Keratinocyte (primary cell): Measurements from ENCODE around the gene LRIT2. TPM values are rescaled to one million over a fixed set of nuclear protein-coding genes. Genes with fewer than 3 reads are reported as not detected.
A peak's percentile ranks its signal among the peaks of the same experiment; 100 is the strongest.

ENCODE experiments used
- DNase-seq: peaks from one replicate; pipeline ENCODE4 v3.0.0-alpha.2; 2011; ENCODE audit warnings: low read depth, missing footprints, low spot score
- FAIRE-seq: peaks from 2 replicates; lab custom pipeline; 2011; peaks lifted over from hg19 to GRCh38; lab: Jason Lieb, UNC
- H2AFZ ChIP-seq: 2 replicates; pipeline ENCODE4 v1.6.0; 2012; ENCODE audit warnings: low read length, control low read depth, inconsistent platforms; ENCODE audit not compliant: control insufficient read depth
- H3K27ac ChIP-seq: 2 replicates; pipeline ENCODE4 v1.5.1; 2011; ENCODE audit warnings: low read length; ENCODE audit not compliant: control insufficient read depth, insufficient read depth
- H3K27me3 ChIP-seq: 3 replicates; pipeline ENCODE4 v1.6.0; 2011; ENCODE audit warnings: low read length; ENCODE audit not compliant: control insufficient read depth, insufficient read depth; ENCODE audit errors: extremely low read depth
- H3K36me3 ChIP-seq, 2 experiments: 2 replicates in 1 of 2; 3 replicates in 1 of 2; pipeline ENCODE4 v1.5.1; 2011; ENCODE audit warnings: low read length in 2 of 2, mild to moderate bottlenecking in 1 of 2; ENCODE audit not compliant: control insufficient read depth in 2 of 2, insufficient read depth in 2 of 2; ENCODE audit errors: extremely low read depth in 1 of 2
- H3K4me1 ChIP-seq: 3 replicates; pipeline ENCODE4 v1.5.1; 2011; ENCODE audit warnings: low read length; ENCODE audit not compliant: control insufficient read depth, insufficient read depth; ENCODE audit errors: extremely low read depth
- H3K4me2 ChIP-seq: 3 replicates; pipeline ENCODE4 v1.6.0; 2011; ENCODE audit warnings: low read depth, low read length; ENCODE audit not compliant: control insufficient read depth, insufficient read depth; ENCODE audit errors: extremely low read depth
- H3K4me3 ChIP-seq, 3 experiments: fragments of 200-600 bp in 1 of 3; sonication (generic) in 1 of 3; 2 replicates in 2 of 3; 3 replicates in 1 of 3; pipeline ENCODE4 v1.5.1; 2011 to 2016; ENCODE audit warnings: low read length in 3 of 3, mild to moderate bottlenecking in 3 of 3, control low read depth in 2 of 3, inconsistent platforms in 1 of 3, low read depth in 1 of 3, mixed read lengths in 1 of 3, mixed run types in 1 of 3, moderate library complexity in 1 of 3; ENCODE audit not compliant: control insufficient read depth in 2 of 3, insufficient read depth in 2 of 3; ENCODE audit errors: extremely low read depth in 1 of 3
- H3K79me2 ChIP-seq: 2 replicates; pipeline ENCODE4 v1.6.0; 2012; ENCODE audit warnings: low read length; ENCODE audit not compliant: control insufficient read depth, insufficient read depth
- H3K9ac ChIP-seq: 3 replicates; pipeline ENCODE4 v1.6.0; 2011; ENCODE audit warnings: low read length; ENCODE audit not compliant: control insufficient read depth, insufficient read depth; ENCODE audit errors: extremely low read depth
- H3K9me1 ChIP-seq: 3 replicates; pipeline ENCODE4 v1.6.0; 2011; ENCODE audit warnings: low read length; ENCODE audit not compliant: control insufficient read depth, insufficient read depth; ENCODE audit errors: extremely low read depth
- H3K9me3 ChIP-seq: 2 replicates; pipeline ENCODE4 v1.5.1; 2012; ENCODE audit warnings: low read depth, low read length; ENCODE audit not compliant: control insufficient read depth
- H4K20me1 ChIP-seq: 3 replicates; pipeline ENCODE4 v1.6.0; 2011; ENCODE audit warnings: low read length; ENCODE audit not compliant: control insufficient read depth, insufficient read depth; ENCODE audit errors: extremely low read depth
- EZH2 ChIP-seq: IDR thresholded peaks from one replicate; pipeline ENCODE4 v1.6.1; 2012; ENCODE audit warnings: inconsistent platforms, mild to moderate bottlenecking, low read length, moderate library complexity
- dilution Hi-C: fragments of 300-500 bp; cut with MboI; formaldehyde crosslinking; loops from one replicate; pipeline ENCODE4 v1.7.0; 2020; ENCODE audit warnings: low sequenced_read_pairs; ENCODE audit not compliant: extremely low pct_ligation_motif_present
- polyA plus RNA-seq, 5 experiments: library from polyadenylated mRNA; depleted of rRNA in 3 of 5; stranded (reverse) in 3 of 5; stranded (forward) in 1 of 5; unstranded in 1 of 5; fragments of >200 nt; gene quantifications; 1 replicate in 1 of 5; 2 replicates in 3 of 5; 3 replicates in 1 of 5; pipeline versions ENCODE4 v1.2.1 to v1.2.3, GENCODE V29; 2011 to 2012; ENCODE audit warnings: missing spikeins in 2 of 5, low read depth in 1 of 5, low replicate concordance in 1 of 5
- TF ChIP-seq, protein P1 (sequence below), 3 experiments: IDR thresholded peaks in 1 of 3; conservative IDR thresholded peaks in 1 of 3; optimal IDR thresholded peaks in 1 of 3; 2 replicates in 2 of 3; 3 replicates in 1 of 3; pipeline versions ENCODE3 to v1.5.1; 2011; ENCODE audit warnings: low read length in 3 of 3, mild to moderate bottlenecking in 3 of 3, moderate library complexity in 2 of 3, control low read depth in 1 of 3, inconsistent platforms in 1 of 3; ENCODE audit not compliant: insufficient read depth in 2 of 3; ENCODE audit errors: extremely low read depth in 1 of 3

Gene LRIT2
- polyA plus RNA-seq, 1 donor (not counting 4 experiments of a cell fraction or from before 2014, with no cell fraction given): not detected

DNA sequence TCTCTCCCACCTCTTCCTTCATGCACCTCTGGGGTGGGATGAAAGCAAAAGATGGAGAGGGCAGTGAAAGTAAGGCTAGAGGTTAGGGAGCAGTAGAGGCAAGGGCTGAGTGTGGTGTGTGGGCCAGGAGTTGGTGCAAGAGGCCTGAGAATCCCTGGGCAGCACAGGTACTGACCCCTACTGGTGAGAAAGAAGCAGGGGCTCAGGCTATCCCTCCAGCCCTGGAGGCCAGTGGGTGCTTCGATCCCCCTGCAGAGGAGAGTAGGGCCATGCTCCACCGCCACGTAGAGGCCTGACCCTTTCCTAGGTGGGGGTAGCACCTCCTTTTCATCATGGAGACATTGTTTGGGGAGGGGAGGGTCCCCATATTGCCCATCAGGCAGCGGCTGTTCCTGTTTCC lies 21.2 kb downstream of the LRIT2 start:
- Histone ChIP-seq H3K4me3 (no peak overlapping the region), H2AFZ (no peak overlapping the region), H3K9ac (no peak overlapping the region), H3K36me3 (no peaks in the 10 kb centered on the region), H3K4me1 (no peaks in the 10 kb centered on the region), H3K4me2 (no peak overlapping the region), H3K27me3 (peaks cover 4% of the 10 kb centered on the region), H3K27ac (no peak overlapping the region), H3K9me1 (no peaks in the 10 kb centered on the region), H3K9me3 (no peaks in the 10 kb centered on the region), H4K20me1 (no peaks in the 10 kb centered on the region), H3K79me2 (no peaks in the 10 kb centered on the region)
- TF ChIP-seq, protein P1, sequence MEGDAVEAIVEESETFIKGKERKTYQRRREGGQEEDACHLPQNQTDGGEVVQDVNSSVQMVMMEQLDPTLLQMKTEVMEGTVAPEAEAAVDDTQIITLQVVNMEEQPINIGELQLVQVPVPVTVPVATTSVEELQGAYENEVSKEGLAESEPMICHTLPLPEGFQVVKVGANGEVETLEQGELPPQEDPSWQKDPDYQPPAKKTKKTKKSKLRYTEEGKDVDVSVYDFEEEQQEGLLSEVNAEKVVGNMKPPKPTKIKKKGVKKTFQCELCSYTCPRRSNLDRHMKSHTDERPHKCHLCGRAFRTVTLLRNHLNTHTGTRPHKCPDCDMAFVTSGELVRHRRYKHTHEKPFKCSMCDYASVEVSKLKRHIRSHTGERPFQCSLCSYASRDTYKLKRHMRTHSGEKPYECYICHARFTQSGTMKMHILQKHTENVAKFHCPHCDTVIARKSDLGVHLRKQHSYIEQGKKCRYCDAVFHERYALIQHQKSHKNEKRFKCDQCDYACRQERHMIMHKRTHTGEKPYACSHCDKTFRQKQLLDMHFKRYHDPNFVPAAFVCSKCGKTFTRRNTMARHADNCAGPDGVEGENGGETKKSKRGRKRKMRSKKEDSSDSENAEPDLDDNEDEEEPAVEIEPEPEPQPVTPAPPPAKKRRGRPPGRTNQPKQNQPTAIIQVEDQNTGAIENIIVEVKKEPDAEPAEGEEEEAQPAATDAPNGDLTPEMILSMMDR (optimal IDR thresholded peaks at IDR 0.05 in 1 of 3, IDR thresholded peaks at IDR 0.05 in 1 of 3, conservative IDR thresholded peaks at IDR 0.05 in 1 of 3; ENCODE audit: extremely low read depth in 1 of 3, insufficient read depth in 2 of 3, low read length in 3 of 3): peak; percentile 61 to 81 (median 81)
- TF ChIP-seq EZH2: no peak
- FAIRE-seq (no peak), DNase-seq (no peak)
- dilution Hi-C loops: loop anchor here (10.0 kb wide), 1 partner anchor 59 kb away; no protein-coding TSS in a partner anchor

DNA sequence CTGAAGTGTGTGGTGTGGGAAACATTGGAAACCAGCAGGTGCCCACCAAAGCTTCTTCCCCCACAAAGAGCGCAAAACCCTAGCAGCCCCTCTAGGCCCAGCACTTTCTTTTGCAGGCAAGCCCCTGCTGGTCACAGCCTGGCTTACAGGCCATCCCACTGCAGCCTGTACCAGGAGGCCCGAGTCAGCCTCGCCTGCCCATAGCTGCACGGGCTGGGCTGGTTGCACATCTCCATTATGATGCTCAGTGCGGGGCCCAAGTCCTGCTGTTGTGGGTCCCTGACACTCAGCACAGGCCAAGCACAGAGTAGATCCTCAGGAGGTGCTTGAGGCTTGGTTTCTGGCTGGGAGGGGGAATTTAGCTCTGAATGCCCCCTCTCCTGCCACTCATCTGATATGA lies 23.0 kb downstream of the LRIT2 start:
- Histone ChIP-seq H3K4me3 (no peak overlapping the region), H4K20me1 (no peaks in the 10 kb centered on the region), H3K4me2 (no peak overlapping the region), H3K27me3 (peaks cover 16% of the 10 kb centered on the region), H3K4me1 (no peaks in the 10 kb centered on the region), H3K9ac (no peak overlapping the region), H3K9me1 (no peaks in the 10 kb centered on the region), H3K79me2 (no peaks in the 10 kb centered on the region), H3K9me3 (no peaks in the 10 kb centered on the region), H2AFZ (no peak overlapping the region), H3K27ac (no peak overlapping the region), H3K36me3 (no peaks in the 10 kb centered on the region)
- TF ChIP-seq, protein P1 (optimal IDR thresholded peaks at IDR 0.05 in 1 of 3, IDR thresholded peaks at IDR 0.05 in 1 of 3, conservative IDR thresholded peaks at IDR 0.05 in 1 of 3; ENCODE audit: extremely low read depth in 1 of 3, insufficient read depth in 2 of 3, low read length in 3 of 3): no peak
- no peak for TF ChIP-seq EZH2
- FAIRE-seq (no peak), DNase-seq (no peak)
- dilution Hi-C loops: loop anchor here (10.0 kb wide), 1 partner anchor 58 kb away; no protein-coding TSS in a partner anchor
